GM12874 (cell line): ENCODE measurements around the gene ASTE1.

Experiments
- CTCF ChIP-seq: IDR thresholded peaks from 2 replicates; pipeline ENCODE4 v1.5.1; 2011; ENCODE audit warnings: low read depth, mild to moderate bottlenecking, control low read depth, low read length, moderate library complexity; ENCODE audit not compliant: insufficient read depth

The ASTE1 gene, protein sequence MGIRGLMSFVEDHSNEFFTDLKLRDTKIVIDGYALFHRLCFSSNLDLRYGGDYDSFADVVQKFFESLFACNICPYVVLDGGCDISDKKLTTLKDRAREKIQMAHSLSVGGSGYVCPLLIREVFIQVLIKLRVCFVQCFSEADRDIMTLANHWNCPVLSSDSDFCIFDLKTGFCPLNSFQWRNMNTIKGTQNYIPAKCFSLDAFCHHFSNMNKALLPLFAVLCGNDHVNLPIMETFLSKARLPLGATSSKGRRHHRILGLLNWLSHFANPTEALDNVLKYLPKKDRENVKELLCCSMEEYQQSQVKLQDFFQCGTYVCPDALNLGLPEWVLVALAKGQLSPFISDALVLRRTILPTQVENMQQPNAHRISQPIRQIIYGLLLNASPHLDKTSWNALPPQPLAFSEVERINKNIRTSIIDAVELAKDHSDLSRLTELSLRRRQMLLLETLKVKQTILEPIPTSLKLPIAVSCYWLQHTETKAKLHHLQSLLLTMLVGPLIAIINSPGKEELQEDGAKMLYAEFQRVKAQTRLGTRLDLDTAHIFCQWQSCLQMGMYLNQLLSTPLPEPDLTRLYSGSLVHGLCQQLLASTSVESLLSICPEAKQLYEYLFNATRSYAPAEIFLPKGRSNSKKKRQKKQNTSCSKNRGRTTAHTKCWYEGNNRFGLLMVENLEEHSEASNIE

GRCh38 chr3:131026321-131027151 is at the start of gene ASTE1, which contains the start of gene NEK11:
TSS of gene ASTE1 (minus strand) at chr3:131026825. CDS start at chr3:131025306, 1,519 bp downstream.
TSS of gene NEK11 (plus strand) at chr3:131026877. CDS start at chr3:131029709, 2,832 bp downstream.
- no peak for TF ChIP-seq CTCF

DNA sequence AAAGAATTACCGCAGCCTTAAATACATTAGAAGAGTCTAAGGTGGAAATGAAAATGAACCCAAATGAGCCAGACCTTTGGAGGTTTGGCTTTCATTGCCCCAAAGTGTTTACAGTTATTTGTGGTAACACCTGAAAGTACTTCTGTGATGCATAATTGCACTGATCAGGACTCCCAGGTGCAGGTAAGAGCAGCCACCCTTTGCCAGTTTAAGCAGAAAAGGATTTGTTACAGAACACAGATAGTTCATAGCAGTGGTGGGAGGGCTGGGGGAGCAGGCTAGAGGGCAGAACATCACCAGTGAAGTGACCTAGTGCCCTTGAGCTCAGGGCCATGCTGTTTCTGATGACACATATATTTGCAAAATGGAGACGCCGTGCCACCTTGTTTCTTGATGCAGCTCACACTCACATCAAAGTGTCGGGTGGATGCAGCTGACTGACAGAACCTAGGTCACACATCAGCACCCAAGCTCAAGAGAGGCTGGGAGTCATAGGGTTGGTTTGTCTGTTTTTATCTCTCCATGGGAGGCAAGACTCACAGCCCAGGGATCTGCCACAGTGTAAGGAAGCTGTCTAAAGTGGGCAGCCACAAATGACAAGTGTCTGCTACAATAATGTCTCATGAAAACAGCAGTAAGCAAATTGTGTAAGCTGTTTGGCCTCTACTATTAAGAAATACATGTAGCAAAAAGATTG is 49.2 kb upstream of the ASTE1 start:
- no peak for TF ChIP-seq CTCF

DNA sequence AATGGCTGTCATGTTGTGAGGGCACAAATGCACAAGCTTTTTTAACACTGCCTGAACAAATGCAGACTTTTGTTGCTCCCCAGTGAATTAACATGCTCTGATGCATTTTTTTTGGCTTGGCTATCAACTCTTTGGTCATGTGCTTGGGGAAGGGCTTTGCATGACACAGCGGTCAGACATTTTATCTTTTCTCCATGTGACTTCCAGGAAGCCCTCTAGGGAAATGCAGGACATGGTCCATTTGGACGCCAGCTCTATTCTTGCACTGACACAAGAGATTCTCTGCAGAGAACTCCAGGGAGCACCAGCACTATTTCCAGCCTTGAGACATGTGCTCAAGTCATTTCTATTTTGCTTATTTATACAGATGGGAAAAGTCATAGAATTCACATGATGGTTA is 46.2 kb upstream of the ASTE1 start:
- no peak for TF ChIP-seq CTCF

- no peak for TF ChIP-seq CTCF
These were observed 45.5 kb upstream of the ASTE1 start for GRCh38 chr3:131072099-131072559.

DNA sequence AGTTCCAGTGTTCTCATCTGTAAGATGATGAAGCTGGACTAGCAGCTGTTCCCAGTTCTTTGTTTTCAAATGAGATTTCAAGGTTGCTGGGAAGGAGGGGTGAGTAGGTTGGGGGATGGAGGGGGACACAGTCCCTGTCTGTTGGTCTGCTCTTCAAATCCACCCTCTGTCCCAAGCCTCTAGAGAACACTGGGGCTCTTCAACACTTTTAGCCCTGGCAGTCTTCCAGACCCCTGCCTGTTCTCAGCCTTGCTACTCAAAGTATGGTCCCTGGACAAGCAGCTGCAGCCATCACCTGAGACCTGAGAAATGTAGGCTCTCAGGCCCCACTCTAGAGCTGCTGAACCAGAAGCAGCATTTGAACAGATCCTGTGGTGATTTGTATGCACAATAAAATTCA is 41.4 kb upstream of the ASTE1 start:
- TF ChIP-seq CTCF = no peak

DNA sequence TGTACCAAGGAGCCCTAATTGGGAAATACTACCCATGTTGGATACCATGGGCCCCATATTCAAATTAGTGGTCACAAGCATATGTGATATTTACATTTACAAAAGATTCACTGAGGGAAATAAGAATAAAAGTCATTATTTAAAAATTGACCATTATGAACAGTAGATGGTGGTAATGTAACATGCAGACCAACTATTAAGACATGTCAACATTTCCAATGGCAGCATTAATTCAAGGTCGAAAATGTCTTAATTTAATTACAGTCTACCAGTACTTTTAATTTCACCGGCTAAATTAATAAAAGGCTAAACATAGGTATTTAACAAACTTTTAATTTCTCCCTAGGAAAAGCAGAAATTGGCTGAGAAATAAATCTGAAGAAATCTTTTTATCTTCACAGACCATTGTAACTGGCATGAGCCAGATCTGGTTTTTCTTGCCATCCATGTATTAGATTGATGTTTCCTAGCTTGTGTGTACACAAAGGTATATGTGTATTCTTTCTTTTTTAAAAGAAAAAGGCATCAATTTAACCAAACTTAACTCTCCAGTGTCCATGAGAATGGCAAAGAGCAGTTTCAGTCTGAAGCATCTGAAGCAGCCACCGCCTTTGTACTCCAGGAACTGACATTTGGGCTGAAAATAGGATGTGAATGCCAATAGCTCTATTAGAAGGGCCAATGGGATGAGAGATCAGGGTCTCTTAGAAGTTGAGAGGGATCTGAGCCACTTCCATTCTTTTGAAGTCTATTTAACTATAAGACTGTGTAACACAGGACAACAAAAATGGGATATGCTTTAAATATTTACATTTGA is 26.6 kb upstream of the ASTE1 start:
- no peak for TF ChIP-seq CTCF
